GM20431 (cell line): ENCODE measurements around the gene SPAG16.

Experiments used
- in situ Hi-C: fragments of 300-500 bp; cut with MseI, MboI; formaldehyde crosslinking; loops from one replicate; pipeline ENCODE4 v1.15.0; 2020; ENCODE audit warnings: low sequenced_read_pairs; ENCODE audit not compliant: unreplicated experiment

Gene SPAG16

GRCh38 chr2:213284105-213285090 is at the start of gene SPAG16:
Gene SPAG16, plus strand, starts transcription at chr2:213284464.
- in situ Hi-C loops: no loop called here

- in situ Hi-C loops: no loop called here
These were observed 49.6 kb upstream of the SPAG16 start for GRCh38 chr2:213234641-213235040.

- in situ Hi-C loops: no loop called here
These were observed 48.5 kb upstream of the SPAG16 start for GRCh38 chr2:213235741-213236140.

GRCh38 chr2:213237251-213237650 is 47.0 kb upstream of the SPAG16 start:
- in situ Hi-C loops: no loop called here

- in situ Hi-C loops: no loop called here
These were observed 46.5 kb upstream of the SPAG16 start for GRCh38 chr2:213237787-213238186.

GRCh38 chr2:213238753-213239495 is 45.3 kb upstream of the SPAG16 start:
- in situ Hi-C loops: no loop called here

GRCh38 chr2:213241817-213242216 is 42.4 kb upstream of the SPAG16 start:
- in situ Hi-C loops: no loop called here

- in situ Hi-C loops: no loop called here
These were observed 41.6 kb upstream of the SPAG16 start for GRCh38 chr2:213242653-213243052.

- in situ Hi-C loops: no loop called here
These were observed 40.8 kb upstream of the SPAG16 start for GRCh38 chr2:213243189-213244044.

GRCh38 chr2:213246497-213247281 is 37.6 kb upstream of the SPAG16 start:
- in situ Hi-C loops: no loop called here

GRCh38 chr2:213247566-213247965 is 36.7 kb upstream of the SPAG16 start:
- in situ Hi-C loops: no loop called here

GRCh38 chr2:213248637-213249036 is 35.6 kb upstream of the SPAG16 start:
- in situ Hi-C loops: no loop called here

- in situ Hi-C loops: no loop called here
These were observed 34.8 kb upstream of the SPAG16 start for GRCh38 chr2:213249502-213249901.

GRCh38 chr2:213251618-213252017 is 32.6 kb upstream of the SPAG16 start:
- in situ Hi-C loops: loop anchor here (25.0 kb wide), 1 partner anchor 686 kb away; no protein-coding TSS in a partner anchor

GRCh38 chr2:213252206-213252605 is 32.1 kb upstream of the SPAG16 start:
- in situ Hi-C loops: loop anchor here (25.0 kb wide), 1 partner anchor 685 kb away; no protein-coding TSS in a partner anchor

GRCh38 chr2:213253162-213253561 is 31.1 kb upstream of the SPAG16 start:
- in situ Hi-C loops: loop anchor here (25.0 kb wide), 1 partner anchor 684 kb away; no protein-coding TSS in a partner anchor

- in situ Hi-C loops: loop anchor here (25.0 kb wide), 1 partner anchor 678 kb away; no protein-coding TSS in a partner anchor
These were observed 25.0 kb upstream of the SPAG16 start for GRCh38 chr2:213259266-213259665.

- in situ Hi-C loops: loop anchor here (25.0 kb wide), 1 partner anchor 676 kb away; no protein-coding TSS in a partner anchor
These were observed 23.0 kb upstream of the SPAG16 start for GRCh38 chr2:213261237-213261636.

- in situ Hi-C loops: loop anchor here (25.0 kb wide), 1 partner anchor 676 kb away; no protein-coding TSS in a partner anchor
These were observed 22.5 kb upstream of the SPAG16 start for GRCh38 chr2:213261715-213262114.
